RKO (cell line): ENCODE data around the gene CDH20.
A peak's percentile ranks its signal among the peaks of the same experiment; 100 is the strongest.

Source experiments
- DNase-seq: peaks from one replicate; pipeline ENCODE4 v3.0.0-alpha.2; 2016; ENCODE audit warnings: low spot score

CDH20 gene

DNA sequence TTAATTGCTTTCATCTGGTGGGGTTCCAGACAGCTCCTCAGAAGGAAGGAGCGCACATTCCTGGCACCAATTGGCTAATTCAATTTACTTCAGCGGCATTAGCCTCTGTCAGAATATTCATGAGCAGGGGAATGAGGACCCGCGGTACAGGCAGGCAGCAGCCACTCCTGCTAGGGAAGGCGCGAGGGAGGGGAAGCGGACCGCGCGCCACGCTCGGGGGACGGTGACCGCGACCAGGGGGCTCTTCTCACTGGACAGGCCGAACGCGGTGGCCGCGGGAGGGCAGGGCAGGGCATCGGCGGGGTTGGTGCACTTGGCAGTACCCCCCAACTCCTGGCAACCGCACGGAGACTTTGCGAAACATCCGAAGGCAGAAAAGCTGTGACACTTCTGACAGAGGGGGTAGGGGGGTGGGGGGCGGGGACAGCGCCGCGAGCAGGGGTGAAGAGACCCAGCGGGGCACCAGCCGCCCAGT lies at the start of gene CDH20:
Gene CDH20 (plus strand): TSS at position 160 of the 475 bp plus-strand sequence.
- no peak for DNase-seq

DNA sequence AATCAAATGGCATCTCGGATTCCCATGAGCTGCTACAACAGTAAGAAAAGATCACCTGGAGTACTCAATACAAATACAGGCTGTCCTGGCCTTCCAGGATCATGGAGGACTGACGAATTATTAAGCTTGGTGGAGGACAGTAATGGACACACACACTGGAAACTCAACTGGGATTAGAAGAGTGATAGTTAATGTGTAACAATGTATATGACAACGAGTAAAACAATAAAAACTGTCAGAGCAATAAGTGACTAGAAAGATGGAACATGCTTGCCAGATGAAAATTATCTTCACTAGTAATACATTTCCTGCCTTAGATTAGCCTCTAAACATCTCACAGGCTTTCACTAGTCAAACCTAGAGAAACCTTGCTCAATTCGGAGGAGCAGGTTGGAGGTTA lies 49.2 kb upstream of the CDH20 start:
- no peak for DNase-seq

- no peak for DNase-seq
Measured at GRCh38 chr18:61285777-61286176, 47.5 kb upstream of the CDH20 start.

GRCh38 chr18:61286867-61287266 lies 46.4 kb upstream of the CDH20 start:
- no peak for DNase-seq

DNA sequence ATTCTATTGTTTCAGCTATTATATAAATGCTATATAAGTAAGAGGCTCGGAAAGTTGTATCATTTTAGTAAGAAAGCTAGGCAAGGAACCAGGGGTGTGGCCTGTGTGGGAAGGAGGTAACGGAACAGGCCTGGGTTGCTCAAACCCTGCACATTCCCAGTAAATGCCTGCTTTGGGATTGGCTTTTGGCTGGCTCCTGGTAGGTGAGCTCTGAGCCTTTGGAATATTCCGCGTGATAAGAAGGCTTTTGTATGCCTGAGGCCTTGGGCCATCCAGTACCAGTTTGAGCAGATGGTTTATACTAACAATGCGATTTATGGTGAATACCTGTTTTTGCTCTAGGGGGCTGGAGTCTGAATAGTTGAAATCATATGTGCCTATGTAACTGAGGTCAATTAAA lies 42.6 kb upstream of the CDH20 start:
- DNase-seq = no peak

DNA sequence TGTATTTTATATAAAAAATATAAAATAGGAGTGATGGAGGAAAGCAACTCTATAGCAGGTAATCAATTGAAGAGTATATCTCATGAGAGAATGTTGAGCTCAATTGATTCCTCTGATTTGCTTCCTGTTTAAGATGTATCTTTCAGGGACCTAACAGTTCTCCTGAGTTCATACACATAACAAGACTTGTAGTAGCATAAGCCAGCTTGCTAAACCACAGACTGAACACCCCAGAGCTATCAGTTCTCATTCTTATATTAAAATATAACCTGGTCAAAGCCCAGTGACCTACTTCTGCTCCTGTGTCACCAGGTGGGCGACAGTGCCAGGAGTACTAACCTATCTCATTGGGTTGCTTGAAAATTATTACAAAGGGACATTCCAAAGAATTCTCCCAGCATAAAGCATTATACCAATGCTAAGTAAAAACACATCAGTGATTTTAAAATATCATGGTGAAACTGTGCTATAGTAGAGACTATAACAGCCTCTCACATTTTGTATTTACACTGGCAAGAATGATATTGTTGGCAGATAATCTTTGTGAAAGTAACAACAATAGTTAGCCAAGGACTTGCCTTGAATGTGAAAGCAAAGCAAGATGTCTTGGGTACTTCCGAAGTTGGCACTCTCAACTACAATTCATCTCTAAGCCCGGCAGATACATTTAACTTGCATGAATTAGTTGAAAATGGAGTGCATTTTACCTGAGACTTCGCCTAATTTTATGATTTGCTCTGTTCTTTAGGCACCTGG lies 40.8 kb upstream of the CDH20 start:
- no peak for DNase-seq

DNA sequence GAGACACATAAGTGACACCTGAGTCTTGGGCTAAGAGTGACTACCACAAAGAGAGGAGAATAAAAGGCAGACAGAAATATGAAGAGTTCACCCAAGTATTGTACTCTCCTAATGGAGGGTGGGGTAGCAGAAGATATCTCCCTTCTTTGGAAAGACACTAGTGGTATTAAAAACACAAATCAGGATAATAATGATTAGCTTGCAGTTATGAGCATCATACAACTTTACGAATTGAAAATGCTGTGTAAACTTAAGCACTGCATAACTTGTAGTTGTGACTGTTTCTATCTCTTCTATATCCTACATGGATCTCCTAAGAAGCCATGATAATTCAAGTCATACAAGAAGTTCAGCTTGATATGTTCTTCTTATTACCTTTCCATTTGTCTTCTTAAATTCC lies 38.1 kb upstream of the CDH20 start:
- no peak for DNase-seq

- DNase-seq = no peak
Measured at GRCh38 chr18:61308004-61308403, 25.2 kb upstream of the CDH20 start.

GRCh38 chr18:61308795-61309393 lies 24.3 kb upstream of the CDH20 start:
- DNase-seq = peak; percentile 32

DNA sequence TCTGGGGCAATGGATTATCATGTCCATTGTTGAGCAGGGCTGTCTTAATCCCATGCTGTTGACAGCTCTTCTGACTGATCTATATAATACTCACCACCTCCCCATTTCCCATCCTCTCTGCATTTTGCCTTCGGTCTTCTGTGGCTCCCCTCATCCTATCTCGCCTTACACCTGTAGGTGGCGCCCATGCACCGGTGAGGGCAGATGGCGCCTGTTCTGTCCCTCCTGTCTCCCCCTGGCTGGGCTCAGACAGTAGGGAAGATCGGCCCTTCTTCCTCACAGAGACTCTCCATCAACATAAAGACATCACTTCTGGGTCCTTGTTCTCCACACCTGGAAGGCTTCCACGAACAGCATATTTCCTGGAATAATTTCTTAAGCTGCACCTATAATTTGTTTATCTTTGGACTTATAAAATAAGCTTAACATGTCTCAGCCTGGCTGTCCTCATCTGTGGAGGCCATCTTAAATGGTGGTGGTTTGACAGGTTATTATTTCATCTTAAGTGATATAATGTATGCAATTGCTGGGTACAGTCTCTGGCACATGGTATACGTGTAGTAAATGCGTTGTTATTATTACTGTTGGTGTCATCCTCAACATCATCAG lies 10.9 kb upstream of the CDH20 start:
- peak; percentile 53 for DNase-seq

DNA sequence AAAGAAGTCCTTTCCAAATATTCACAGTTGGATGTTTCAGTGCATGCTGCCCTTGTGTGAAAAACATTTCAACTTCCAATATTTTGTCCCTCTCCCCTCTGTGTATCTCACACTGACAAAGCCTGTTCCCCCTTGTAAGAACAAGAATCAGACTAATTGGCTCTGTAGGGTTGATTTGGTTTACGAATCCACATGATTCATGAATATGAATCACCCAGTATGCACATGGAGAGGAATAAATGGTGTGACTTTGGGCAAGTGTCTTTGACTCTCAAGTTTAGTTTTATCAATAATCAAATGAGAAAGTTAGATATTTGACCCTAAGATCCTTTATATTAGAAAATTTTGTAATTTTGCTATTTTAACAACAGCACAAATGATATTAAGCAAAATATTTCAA lies 9.3 kb upstream of the CDH20 start:
- DNase-seq = peak; percentile 51

DNA sequence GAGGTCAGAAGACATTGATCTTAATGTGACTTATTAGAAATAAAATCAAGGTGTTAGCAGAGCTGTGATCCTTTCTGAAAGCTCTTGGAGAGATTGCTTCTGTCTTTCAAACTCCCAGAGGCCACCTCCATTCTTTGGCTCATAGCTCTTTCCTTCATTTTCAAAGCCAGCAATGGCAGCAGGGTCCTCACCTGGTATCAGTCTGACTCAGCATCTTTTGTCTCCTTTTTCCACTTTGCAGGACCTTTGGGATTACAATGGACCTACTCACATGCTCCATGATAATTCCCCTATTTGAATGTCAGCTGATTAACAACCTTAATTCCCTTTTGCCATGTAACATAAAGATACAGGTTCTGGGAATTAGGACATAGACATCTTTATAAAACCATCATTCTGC lies 6.8 kb upstream of the CDH20 start:
- no peak for DNase-seq

DNA sequence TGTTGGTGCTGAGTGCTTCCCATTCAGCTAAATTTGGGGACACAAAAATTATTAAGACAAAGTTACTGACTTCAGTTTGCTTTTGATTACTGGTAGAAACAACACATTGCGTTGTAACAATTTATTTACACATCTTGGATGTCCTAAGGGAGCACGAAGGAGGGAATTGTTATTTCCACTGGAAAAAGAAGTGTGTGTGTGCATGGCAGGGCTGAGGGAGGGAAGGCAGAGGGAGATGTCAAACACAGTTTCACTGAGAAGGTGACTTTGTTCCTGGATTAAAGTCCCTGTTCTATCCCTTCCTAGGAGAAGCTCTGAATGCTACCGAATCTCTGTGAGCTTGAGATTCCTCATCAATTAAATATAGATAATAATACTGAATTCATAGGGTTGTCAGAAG lies 3.8 kb upstream of the CDH20 start:
- no peak for DNase-seq

DNA sequence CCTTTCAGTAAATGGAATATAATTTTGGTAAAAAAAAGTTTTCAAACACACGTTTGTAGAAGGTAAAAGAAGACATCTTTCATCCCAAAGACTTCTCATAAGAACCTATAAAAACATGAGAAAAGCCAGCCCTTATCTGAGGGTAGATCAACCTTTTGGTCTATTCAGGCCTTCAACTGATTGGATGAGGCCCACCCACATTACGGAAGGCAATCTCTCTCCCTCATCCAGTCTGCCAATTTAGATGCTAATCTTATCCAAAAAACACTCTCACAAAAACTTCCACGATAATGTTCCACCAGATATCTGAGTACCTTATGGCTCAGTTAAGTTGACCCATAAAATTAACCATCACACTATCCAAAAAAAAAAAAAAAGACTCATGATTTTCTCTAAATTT lies 2.2 kb upstream of the CDH20 start:
- no peak for DNase-seq

DNA sequence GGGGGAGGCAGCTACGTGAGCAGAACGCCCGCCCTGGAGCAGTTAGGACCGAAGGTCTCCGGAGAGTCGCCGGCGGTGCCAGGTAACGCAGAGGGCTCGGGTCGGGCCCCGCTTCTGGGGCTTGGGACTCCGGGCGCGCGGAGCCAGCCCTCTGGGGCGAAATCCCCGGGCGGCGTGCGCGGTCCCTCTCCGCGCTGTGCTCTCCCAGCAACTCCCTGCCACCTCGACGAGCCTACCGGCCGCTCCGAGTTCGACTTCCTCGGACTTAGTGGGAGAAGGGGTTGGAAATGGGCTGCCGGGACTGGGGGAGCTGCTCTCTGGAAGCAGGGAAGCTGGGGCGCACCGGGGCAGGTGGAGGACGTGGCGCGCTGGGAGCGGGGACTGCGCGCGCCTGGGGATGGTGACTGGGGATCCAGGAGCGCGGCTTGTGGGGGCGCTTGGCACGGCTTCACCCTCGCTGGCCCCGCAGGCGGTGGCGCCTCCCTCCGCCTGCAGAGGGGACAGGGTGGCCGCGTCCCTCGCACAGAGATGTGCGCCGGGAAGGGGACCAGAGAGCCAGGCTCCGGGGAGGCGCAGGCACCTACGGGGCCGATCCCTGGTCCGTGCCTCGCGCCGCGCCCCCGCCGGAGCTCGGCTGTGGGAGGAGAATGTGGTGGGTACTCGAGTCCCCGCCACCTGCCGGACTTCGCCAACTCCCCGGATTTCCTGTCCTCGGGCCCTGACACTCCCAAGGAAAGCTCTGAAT lies 688 bp downstream of the CDH20 start:
- DNase-seq = no peak

DNA sequence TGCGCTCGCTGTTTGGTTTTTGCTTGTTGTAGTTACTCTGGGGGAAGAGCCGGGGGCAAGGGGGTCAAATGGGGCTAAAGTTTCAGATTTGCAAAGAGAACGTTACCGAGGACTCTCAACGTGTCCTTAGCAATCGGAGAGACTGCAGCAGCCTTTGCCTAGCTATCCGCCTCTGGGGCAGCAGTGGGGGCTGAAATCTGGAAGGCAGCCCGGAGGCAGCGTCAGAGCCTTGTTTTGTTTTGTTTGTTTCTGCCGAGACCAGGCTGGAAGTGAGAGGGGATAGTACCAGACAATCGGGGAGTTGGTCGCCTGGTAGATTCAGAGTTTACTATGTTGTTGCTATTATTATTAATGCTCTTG lies 1.2 kb downstream of the CDH20 start:
- no peak for DNase-seq

DNA sequence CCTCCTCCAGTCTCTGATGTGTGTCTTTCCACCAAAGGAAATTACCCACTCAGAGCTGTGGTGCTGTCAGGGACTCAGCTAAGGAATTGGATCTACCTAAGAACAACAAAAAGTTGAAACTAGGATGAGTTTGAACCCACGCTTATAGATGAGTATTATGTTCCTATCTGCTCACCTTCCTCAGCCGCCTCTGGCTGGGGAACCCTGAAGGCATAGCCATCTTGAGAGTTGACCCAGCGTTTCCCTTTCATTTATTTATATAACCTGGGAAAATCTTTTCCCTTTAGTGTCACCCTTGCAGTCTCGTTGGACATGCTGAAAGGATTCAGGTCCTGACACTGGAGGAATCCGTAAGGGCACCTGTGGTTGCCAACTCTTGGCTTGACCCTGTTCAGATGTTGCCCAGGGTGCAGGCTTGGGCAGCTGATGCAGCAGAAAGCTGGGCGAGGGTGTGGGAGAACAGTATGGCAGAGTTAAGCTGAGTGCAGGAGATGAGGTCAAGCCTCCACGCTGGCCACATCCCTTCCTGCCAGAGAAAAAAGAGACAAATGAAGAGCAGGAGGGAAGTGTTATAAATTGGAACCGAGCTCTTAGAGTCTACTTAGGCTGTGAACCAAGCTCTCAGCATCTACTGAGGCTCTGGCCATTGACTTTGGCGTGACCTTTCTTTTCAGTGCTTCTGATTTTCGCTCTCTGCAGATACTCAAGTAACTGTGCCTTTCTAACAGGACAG lies 1.9 kb downstream of the CDH20 start:
- DNase-seq = no peak

- no peak for DNase-seq
Measured at GRCh38 chr18:61335684-61336555, 2.7 kb downstream of the CDH20 start.

- no peak for DNase-seq
Measured at GRCh38 chr18:61336766-61337165, 3.5 kb downstream of the CDH20 start.

GRCh38 chr18:61337527-61337926 lies 4.3 kb downstream of the CDH20 start:
- no peak for DNase-seq

DNA sequence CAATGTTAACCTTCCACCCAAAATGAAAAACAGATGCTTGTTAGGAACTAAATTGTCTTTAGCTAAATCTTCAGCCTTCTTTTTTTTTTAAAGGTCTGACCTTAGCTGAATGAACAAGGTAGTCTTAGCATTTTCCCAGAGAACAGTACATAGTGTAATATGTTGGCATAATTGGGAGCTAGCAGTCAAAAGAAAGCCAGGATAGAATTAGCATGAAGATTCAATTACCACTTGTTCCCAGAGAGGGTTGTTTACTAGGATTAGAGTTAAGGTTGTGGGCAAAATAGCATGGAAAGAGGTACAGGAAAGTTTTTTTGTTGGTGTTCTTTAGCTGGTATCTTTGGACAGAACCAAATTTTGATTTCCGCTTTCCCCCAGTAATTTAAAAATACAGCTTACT lies 6.9 kb downstream of the CDH20 start:
- DNase-seq = no peak
